GM21515 (cell line): ENCODE measurements around the gene CEP57.

ENCODE experiments used
- ATAC-seq: cut with Tn5 transposase; IDR thresholded peaks from one replicate; pipeline ENCODE4 v1.9.1; 2021; ENCODE audit not compliant: unreplicated experiment

Gene CEP57

DNA sequence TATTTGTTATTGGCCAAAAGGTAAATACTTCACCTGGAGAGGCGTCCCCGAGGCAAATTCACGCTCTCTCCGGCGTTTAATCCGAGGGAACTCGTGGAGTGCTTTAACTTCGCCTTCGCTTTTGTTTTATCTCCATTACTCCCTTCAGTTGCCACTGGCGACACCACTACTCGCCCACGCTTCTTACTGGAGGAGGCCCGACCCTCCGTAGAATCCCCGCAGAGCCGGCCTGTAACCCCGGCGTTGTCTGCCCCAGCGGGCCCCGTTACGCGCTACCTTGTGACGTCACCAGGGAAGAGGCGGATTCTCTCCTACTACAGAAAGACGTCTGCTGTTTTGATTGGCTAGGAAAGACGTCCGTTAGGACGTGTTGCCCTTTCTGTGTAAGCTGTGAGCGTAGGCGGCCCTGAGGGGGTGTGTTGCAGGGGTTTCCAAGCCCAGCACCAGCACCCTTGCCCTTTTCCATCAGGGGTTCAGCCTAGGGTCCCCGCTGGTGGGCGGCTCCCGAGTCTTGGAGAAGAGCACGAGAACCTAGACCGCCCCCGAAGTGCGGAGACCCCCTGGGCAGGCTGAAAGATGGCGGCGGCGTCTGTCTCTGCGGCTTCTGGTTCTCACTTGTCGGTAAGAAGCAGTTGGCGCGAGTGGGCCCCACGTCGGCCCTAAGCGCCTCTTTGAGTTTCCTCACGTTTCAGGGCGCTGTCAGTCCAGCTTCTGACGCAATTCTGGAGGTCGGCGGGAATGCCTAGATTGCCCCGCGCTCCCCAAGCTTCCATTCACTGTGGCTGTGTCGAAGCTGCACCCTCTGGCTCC lies at the start of gene CEP57:
CEP57 (plus strand) TSS at position 376 of the 810 bp plus-strand sequence; CDS start at position 577, 201 bp downstream.
- ATAC-seq, result peak; percentile 68

DNA sequence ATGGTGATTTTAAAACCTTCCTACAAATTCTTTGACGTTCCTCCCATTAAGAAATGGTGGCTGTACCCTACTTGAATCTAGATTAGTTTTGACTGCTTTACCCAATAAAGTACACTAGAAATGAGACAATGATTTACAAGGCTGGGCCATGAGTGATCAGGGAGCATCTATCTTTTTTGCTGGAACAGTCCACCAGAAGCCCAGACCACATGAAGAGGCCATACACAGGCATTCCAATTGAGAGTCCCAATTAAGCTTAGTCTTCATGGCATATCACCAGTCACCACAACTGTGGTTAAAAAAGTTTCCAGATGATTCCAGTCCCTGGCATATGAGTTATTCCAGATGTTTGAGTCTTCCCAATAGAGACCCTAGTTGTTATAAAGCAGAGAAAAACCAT lies 40.2 kb upstream of the CEP57 start:
- no peak for ATAC-seq

GRCh38 chr11:95751515-95751914 lies 38.8 kb upstream of the CEP57 start:
- no peak for ATAC-seq

- ATAC-seq, result no peak
Observed at GRCh38 chr11:95760941-95761340, 29.4 kb upstream of the CEP57 start.

GRCh38 chr11:95762534-95762933 lies 27.8 kb upstream of the CEP57 start:
- no peak for ATAC-seq

DNA sequence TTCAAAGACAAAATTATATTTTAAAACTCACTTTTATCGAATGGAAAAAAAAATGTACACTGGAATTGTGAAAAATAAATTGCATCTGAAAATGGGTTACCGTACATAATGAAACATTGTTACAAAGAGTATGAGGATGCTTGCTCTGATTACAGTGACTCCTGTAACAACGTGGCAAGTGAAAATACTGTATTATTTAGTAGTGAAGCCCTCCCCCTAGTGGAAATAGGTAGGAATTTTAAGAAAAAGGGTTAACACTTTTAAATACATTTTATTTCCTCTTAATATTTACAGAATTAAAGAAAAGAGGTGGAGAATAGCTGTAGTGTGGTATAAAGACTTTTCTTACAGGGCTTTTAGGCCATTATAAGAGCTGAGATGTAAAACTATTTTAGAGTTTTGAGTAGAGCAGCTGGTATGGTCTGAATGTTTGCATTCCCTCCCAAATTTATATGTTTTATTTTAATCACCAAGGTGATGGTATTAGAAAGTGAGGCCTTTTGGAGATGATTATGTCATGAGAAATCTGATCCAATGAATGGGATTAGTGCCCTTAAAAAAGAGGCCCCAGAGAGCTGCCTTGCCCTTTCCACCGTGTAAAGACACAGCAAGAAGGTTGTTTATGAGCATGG lies 25.9 kb upstream of the CEP57 start:
- ATAC-seq, result peak; percentile 62

DNA sequence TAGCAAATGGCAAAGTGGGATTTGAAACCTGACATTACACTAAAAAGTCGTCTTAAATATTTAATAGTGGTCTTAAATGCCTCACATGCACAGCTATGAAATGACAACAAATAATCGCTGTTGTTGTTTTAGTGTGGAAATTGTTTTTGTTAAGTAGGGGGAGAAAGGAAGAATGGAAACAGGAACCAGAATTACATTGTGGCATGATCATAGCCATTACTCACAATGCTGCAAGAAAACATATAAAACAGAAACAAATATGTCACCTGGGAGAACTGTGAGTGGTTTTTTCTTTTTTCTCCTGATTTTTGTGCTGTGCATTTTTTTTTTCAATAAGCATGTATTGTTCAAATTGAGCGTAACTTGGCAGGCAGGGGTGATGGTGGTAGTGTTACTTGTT lies 23.6 kb upstream of the CEP57 start:
- ATAC-seq, result no peak

DNA sequence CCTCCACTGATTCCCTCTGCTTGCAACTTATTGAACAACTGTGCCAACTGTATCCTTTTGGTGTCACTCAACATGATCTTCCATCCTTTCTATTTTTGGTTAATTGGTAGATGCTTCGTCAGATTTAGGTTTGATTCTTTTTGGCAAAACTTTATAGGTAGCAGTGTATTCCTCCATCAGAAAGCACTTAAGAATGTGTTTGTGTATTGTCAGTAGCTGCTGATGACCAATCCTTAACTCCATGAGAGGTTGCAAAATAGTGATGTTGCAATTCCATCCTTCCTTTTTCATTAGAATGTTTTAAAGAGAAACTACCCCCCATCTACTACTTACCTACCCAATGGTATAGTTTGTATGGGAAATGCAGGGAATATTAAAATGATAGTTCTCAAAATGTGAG lies 22.8 kb upstream of the CEP57 start:
- ATAC-seq, result no peak

DNA sequence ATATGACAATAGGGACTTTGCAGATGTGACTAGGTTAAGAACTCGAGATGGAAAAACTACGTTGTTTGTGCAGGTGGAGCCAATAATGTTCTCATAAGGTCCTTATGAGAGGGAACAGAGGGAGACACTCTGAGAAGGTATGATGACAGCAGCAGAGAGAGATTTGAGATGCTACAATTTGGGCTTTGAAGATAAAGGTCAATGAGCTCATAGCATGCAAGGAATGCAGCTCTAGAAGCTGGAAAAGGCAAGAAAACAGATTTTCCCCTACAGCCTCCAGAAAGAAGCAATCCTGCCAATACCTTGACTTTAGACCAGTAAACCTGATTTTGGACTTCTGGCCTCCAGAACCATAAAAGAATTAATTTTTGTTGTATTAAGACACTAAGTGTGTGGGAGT lies 21.8 kb upstream of the CEP57 start:
- no peak for ATAC-seq

DNA sequence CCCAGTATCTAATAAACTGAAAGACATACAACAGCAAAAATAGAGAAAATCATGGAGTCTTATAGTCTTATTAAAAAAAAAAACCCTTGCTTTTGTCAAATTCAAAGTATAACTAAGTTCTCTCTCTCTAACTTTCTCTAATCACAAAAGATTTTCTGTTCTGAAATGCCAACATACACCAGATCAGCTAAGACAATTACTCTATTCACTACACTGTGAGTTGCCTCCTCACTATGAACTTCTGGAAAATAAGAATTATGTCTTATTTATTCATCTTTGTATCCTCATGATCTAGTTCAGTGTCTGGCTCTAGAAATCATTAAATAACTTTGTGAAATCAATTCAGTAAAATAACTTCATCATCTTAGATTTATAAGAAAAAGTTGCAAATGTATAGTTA lies 13.4 kb upstream of the CEP57 start:
- no peak for ATAC-seq

GRCh38 chr11:95778699-95779098 lies 11.6 kb upstream of the CEP57 start:
- ATAC-seq, result no peak

GRCh38 chr11:95780544-95780943 lies 9.8 kb upstream of the CEP57 start:
- ATAC-seq, result no peak

DNA sequence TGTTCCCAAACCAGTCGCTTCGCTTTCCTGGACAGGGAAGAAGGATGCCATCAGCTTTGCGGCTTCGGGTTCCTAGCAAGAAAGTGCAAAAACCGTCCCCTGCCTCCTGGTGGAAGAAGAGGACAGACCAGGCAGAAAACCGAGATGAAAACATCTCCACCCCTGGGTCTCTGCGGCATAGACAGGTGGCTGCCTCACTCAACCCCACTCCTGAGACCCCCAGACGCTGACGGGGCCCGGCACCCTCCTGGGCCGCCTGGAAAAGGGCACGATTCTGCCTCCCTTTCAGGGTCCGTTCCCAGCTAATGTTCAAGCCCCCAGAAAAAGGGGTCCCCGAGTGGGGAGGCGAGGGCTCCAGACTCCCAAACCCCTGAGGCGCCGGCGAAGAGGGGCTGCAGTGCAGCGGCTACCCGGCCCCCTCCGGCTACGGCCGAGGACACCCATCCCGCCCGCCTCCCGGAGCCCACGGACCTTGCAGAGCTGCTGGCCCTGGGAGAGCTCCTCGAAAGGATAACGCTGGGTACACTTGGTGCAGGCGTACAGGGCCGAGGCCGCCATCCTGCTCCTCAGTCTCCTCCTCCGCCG lies 1.3 kb upstream of the CEP57 start:
- peak; percentile 0 for ATAC-seq

DNA sequence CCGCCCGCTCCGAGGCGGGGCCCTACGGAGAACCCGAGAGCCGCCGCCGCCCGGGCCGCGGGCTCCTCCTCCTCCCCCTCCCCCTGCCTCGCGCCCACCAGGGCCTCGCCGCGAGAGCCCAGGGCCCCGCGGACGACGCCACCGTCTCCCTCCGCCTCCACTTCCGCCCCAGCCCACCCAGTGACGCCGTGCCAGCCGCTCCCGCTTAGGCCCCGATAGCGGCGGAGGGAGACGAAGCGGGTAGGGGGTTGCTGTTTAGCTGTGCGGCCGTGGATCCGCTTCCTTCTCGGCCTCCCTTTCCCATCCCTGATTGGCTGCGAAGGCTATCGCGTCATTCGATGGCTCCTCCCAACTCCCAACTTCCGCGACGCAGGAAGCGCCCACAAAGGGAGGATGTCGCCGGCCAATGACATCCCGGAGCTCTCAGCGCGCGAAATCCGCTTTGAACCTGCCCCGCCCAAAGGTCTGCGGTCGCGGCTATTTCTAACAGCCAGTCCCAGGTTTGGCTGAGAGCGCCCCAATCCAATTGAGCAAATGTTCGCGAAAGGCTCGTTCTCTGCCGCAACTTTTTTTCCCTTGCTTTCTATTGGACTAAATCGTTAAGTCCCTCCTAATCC lies 684 bp upstream of the CEP57 start, which contains the start of gene FAM76B:
FAM76B (minus strand) TSS at position 277 of the 617 bp plus-strand sequence. CDS start 304 bp downstream, outside the sequence.
- peak; percentile 73 for ATAC-seq

DNA sequence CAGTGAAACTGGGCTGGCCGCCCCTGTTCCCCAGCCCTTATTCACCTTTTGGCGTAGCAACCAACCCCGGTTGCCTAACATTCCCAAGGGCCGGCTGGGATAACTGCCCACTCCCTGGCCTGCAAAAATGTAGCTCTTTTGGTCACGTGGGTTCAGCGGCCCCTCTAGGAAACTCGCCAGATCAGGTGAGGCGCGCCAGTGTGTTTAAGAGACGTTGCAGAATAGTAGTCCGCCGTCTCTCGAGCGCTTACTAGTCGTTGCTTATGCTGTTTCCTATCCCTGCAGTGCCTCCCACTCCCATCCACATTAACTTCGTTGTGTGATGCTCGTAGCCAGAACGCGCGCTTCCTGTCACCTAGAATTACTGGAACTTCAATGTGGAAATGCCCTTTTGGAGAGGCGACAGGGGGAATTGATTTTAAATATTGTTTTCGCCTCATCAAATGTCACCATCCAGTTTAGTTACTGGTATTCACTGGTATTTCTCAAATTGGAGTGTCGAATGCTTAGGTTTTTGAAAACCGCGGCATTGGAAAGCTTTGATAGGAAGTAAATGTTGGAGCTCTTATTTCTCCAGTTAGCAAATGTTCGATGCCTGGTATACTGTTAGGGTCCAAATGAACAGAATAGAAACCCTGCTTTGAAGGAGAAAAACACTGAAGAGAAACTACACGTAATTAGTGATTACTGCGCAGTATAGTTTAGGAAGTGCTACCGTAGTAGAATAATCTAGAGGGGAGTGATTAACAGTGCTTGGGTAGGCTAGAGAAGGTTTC lies 823 bp downstream of the CEP57 start:
- peak; percentile 18 for ATAC-seq

- no peak for ATAC-seq
Observed at GRCh38 chr11:95791709-95792033, 1.4 kb downstream of the CEP57 start.

- no peak for ATAC-seq
Observed at GRCh38 chr11:95792200-95792599, 1.9 kb downstream of the CEP57 start.

DNA sequence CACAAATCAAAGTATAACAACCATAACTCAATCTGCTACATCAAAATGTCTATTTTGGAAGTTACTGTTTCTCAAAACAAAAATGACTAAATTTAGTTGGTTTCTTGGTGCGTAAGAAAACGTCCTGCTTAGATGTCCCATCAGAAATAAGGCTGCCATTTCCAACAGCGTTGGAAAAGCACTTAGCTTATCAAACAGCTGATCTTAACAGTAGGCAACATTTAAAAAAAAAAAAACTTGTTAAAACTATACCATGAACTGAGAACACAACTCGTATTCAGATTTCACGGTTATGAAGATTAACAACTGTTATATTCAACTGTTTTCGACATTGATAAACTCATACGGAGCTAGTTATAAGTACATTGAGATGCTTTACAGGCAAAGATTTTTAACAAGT lies 2.4 kb downstream of the CEP57 start:
- ATAC-seq, result no peak

DNA sequence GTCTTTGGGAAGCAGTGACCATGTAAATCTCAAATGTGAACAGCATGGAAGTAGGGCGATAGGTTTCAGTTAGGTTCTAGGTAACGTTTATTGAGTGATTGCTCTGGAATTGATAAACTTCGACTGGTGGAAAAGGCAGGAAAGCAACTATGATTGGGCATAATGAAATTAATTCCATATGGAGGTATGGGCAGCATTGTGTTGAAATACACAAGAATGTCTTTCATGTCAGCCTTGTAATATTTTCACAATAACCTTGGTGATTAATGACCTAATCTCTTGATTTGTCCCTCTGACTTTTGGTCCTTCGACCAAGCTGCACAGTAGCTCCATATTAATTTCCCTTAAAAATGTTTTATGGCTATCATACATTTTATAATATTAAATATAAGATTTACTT lies 2.8 kb downstream of the CEP57 start:
- ATAC-seq, result no peak

GRCh38 chr11:95794086-95794485 lies 3.8 kb downstream of the CEP57 start:
- no peak for ATAC-seq
